ENCODE data around the gene CMTM5. TPM values are rescaled to one million over a fixed set of nuclear protein-coding genes. Genes with fewer than 3 reads are reported as not detected.
A peak's percentile ranks its signal among the peaks of the same experiment; 100 is the strongest.

CMTM5 gene
- total RNA-seq, 1 experiment from 2014 or later = not detected

GRCh38 chr14:23379366-23380196, 2.7 kb downstream of the CMTM5 start:
- no peaks in the 10 kb centered on the region for H3K79me2 ChIP-seq (ENCODE audit: insufficient read depth, low read length)
- H3K9me2 ChIP-seq (ENCODE audit: insufficient read depth) = no peaks in the 10 kb centered on the region
- no peak overlapping the region for H3K4me3 ChIP-seq (replicated peaks in 1 of 2; ENCODE audit: low read depth in 1 of 2, low read length in 2 of 2)
- POLR2A ChIA-PET = interaction anchor here (0.8 to 1.3 kb wide), 2 partner anchors 54 to 256 kb away, joined by 3 read pairs; no protein-coding TSS in a partner anchor
- TF ChIP-seq RAD21 (IDR thresholded peaks at IDR 0.05; ENCODE audit: low read depth) (peak; percentile 93), JUND (IDR thresholded peaks at IDR 0.05) (no peak), CTCF (IDR thresholded peaks at IDR 0.05 in 2 of 3, conservative IDR thresholded peaks at IDR 0.05 in 1 of 3; ENCODE audit: borderline replicate concordance in 1 of 3, insufficient read depth in 1 of 3, low read depth in 2 of 3, low read length in 2 of 3) (peak; percentile 90 to 99 (median 98))
- H3K36me3 ChIP-seq (ENCODE audit: control insufficient read depth in 1 of 2, insufficient read depth in 2 of 2, low read length in 2 of 2) = no peaks in the 10 kb centered on the region
- RAD21 ChIA-PET (ENCODE audit: low non-redundant PET in 1 of 2, low total read pairs in 2 of 2, uncharacterized antibody in 2 of 2, unreplicated experiment in 2 of 2) = interaction anchor here (1.5 to 1.6 kb wide), 2 partner anchors 19 to 53 kb away, joined by 6 to 8 read pairs; no protein-coding TSS in a partner anchor
- H3K4me2 ChIP-seq (ENCODE audit: low read length) = no peak overlapping the region
- ATAC-seq = peak; percentile 96
- intact Hi-C loops (cut with micrococcal nuclease) = loop anchor here (1.0 to 5.0 kb wide), 3 partner anchors 51 to 257 kb away; no protein-coding TSS in a partner anchor
- H3K27ac ChIP-seq (ENCODE audit: low read depth, low read length) = no peak overlapping the region
- H3K27me3 ChIP-seq (ENCODE audit: insufficient read depth, low read length) = 0 out of 2 replicates have a peak, but pooled peaks cover 6% of the 10 kb centered on the region
- CTCF ChIA-PET = interaction anchor here (0.6 to 3.1 kb wide), 24 partner anchors 9 to 317 kb away, joined by 3 to 24 read pairs (median 4); partner anchors contain the start of genes PABPN1 and SLC22A17
- no TSS peak for BruUV-seq (replicated peaks)
- H3K9ac ChIP-seq (ENCODE audit: low read length) = no peak overlapping the region
- H4K20me1 ChIP-seq (ENCODE audit: insufficient read depth) = no peaks in the 10 kb centered on the region
- H2AFZ ChIP-seq (ENCODE audit: low read depth, low read length, poor library complexity, severe bottlenecking) = no peak overlapping the region
- no peaks in the 10 kb centered on the region for H3K4me1 ChIP-seq (ENCODE audit: control insufficient read depth in 1 of 2, insufficient read depth in 2 of 2, low read length in 2 of 2)
- no peaks in the 10 kb centered on the region for H3K9me3 ChIP-seq (ENCODE audit: control insufficient read depth in 1 of 2, insufficient read depth in 1 of 2, low read depth in 1 of 2, low read length in 2 of 2)
- DNase-seq (ENCODE audit: low read depth, low spot score) = peak; percentile 40

Measured in HCT116 (cell line).